DMS 273 (cell line): ENCODE results near the gene TRPM2.
"Not testable (repeated sequence)": the region's sequence is repeated elsewhere in the genome, so short reads cannot be mapped to it uniquely, and the experiment has no call there.

ENCODE experiments used
- DNase-seq: peaks from one replicate; lab custom pipeline; 2025; ENCODE audit not compliant: unreplicated experiment; lab: John Stamatoyannopoulos, UW

Gene TRPM2

DNA sequence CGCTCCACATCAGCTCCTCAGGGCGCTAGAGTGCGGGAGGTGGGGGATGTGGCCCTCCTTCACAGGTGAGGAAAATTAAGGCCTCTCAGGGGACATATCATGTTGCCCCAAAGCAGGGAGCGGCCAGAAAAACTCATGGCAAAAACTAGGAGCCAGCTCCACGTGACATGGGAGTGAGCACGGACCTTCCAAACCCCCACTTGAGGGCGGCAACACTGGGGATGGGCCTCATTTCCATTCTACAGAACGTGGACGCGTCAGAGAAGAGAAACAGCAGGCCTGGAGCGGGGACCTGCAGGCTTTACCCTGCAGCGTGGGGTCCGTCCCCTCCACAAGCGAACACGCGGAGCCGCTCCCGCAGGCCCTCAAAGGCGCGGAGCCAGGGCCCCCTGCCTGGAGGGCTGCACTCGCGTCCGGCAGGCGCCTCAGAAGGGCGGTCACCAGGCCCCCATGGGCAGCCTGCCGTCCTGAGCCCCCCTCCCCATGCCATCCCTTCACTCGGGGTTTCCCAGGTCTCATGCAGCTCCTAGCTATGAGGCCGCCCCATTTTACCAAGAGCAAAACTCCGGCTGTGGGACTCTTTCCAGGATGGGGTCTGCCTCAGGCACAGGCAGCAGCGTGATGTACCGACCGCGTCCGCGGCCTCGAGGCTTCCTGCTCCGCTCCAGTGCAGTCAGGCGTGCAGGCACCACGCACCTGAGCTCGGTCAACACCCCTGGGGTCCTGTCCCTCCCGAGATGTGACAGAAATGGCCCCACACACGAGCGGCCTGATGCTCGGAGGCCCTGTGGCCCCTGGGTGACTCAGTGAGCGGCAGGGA lies 19.7 kb upstream of the TRPM2 start:
- no peak for DNase-seq

- DNase-seq: no peak
These were observed 18.9 kb upstream of the TRPM2 start for GRCh38 chr21:44334329-44335030.

DNA sequence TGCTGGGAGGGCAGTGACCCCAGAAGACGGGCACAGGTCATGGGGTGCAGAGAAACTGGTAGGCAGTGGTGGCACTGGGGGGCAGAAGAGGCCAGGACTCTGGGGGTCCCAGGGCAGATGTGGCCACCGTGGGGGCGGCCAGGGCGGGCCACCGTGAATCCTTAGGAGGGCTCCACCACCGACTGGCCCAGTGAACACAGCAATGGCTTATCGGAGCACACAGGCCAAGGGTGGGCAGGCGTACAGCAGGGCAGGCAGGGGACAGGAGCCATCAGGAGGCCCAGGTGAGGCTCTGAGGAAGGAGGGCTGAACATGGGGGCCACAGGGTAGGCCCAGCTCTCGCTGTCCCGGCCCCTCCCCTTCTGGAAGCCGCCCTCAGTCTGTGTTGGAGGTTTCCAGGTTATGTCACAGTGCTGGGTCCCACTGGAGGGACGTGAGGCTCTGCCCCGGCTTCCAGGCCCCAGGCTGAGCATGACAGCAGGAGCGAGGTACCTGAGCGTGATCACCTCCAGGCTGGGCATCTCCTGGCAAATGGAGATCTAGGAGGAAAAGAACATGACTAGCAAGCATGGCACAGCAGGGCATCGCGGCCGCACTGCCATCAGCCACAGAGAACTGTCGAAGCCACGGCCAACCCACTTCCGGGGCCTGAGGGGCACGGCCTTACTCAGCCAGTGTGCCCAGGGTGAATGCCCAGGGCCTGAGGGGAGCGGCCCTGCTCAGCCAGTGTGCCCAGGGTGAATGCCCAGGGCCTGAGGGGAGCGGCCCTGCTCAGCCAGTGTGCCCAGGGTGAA lies 18.0 kb upstream of the TRPM2 start:
- DNase-seq: no peak

DNA sequence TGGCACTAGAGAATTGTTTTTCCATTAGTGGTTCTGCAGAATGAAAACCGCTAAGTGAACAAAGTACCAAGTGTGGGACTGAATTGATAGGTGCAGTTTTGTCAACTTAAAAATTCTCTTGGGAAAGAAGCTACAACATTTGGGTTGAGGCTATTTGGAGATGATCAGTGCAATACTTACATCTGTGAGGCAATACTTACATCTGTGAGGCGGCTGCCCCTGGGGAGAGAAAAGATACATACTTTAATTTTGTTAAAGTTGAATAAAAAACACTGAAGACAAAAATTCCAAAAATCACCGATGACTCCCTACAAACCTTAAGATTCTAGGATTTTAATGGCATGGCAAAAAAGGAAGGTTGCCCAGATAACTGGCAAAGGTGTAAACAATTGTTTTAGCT lies 16.0 kb upstream of the TRPM2 start:
- no peak for DNase-seq

DNA sequence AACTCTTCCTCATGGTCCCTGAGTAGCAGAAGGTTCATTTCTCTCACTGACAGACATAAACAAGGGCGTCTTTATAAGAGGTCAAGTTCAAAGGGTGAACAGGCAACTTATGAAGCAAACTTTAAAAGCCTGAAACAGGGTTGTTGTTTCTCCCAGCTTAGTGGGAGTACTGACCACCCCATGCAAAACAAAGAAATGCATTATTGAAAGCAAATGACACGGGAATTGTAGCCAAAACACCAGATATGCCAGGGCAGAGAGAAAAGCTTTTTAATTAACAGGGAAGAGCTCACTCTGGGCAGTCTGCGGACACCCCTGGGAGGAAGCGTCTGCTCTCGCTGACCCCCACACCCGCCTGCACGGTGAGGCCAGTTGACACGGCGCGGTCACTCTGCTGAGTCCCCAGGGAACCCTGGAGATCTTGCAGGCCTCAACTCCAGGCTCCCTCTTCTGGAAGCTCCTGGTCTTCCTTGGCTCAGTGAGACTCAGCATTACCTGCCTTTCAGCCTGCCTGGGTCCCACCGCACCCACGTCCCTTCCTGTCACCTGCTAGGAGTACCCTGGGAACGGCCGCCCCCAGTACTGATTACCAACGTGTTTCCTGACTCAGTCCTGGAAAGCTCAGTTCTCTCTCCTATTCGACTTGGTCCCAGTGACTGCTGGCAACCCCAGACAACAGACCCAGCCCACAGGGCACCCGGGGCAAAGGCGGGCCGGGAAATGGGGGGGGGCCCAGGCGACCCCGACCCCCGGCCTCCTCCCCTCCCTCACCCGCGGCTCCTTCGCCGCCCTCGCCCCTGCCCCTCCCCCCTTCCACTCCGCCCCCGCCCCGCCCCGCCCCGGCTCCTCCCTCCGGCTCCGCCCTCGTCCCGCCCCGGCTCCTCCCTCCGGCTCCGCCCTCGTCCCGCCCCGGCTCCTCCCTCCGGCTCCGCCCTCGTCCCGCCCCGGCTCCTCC lies 15.2 kb upstream of the TRPM2 start:
- peak; percentile 51 for DNase-seq

- peak; percentile 98 for DNase-seq
These were observed 14.2 kb upstream of the TRPM2 start, which contains the start of gene CFAP410 for GRCh38 chr21:44338971-44339910. TSS of gene CFAP410 (minus strand) at chr21:44339390. CDS start at chr21:44339194, 196 bp downstream.

DNA sequence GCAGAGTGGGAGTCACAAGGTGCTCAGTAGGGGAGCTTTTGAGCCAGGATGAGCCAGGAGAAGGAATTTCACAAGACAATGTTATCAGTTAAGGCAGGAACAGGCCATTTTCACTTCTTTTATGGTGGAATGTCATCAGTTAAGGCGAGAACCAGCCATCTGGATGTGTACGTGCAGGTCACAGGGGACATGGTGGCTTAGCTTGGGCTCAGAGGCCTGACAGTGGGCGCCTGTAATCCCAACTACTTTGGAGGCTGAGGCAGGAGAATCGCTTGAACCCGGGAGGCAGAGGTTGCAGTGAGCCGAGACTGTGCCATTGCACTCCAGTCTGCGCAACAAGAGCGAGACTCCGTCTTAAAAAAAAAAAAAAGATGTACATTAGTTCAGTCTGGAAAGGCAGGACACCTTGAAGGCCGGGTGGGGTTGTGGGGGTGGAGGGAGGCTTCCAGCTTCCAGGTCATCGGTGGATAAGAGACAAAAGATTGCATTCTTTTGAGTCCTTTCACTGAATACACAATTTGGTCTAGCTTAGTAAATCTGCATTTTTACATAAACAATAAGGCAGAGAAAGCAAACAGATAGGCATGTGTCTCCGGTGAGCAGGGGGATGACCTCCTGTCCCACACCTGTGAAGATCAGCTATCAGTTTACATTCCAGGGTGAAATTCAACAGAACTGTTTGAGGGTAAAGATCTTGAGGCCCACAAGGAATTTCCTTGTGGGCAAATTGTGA lies 11.5 kb upstream of the TRPM2 start:
- DNase-seq: not testable (repeated sequence)

- DNase-seq: not testable (repeated sequence)
These were observed 10.4 kb upstream of the TRPM2 start for GRCh38 chr21:44342981-44343380.

GRCh38 chr21:44344541-44345183 lies 8.8 kb upstream of the TRPM2 start:
- peak; percentile 54 for DNase-seq

DNA sequence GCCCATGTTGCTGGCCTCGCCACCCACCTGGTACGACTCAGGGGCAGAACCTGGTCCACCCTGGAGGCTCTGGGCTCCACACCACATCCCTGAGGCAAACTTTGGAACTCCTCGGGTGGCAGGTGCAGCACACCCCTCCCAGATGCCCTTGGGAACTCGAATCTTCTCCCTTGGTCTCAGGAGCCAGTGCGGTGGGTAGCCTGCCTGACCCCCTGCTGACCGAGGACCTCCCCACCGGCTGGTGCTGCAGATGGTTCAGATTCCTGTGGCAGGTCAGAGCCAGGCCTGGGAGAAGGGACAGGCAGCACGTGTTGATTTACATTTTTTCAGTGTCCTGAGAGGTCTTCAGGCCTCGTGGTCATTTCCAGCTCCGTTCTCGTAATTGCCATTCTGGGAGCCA lies 7.9 kb upstream of the TRPM2 start:
- peak; percentile 83 for DNase-seq

GRCh38 chr21:44347911-44348451 lies 5.4 kb upstream of the TRPM2 start:
- no peak for DNase-seq

- DNase-seq: no peak
These were observed 4.6 kb upstream of the TRPM2 start for GRCh38 chr21:44348861-44349260.

- DNase-seq: no peak
These were observed 4.0 kb upstream of the TRPM2 start for GRCh38 chr21:44349416-44349846.

GRCh38 chr21:44349847-44350772 lies 3.3 kb upstream of the TRPM2 start:
- DNase-seq: no peak

GRCh38 chr21:44350773-44351481 lies 2.5 kb upstream of the TRPM2 start:
- DNase-seq: peak; percentile 39
